IPS DF 6.9 (cell line): Measurements from ENCODE around the gene CDH4.

Source experiments
- DNase-seq: peaks from one replicate; pipeline ENCODE4 v3.0.0-alpha.2; 2013; ENCODE audit warnings: low read depth, low spot score
- H3K27ac ChIP-seq: one replicate; pipeline ENCODE4 v1.5.1; 2013; ENCODE audit warnings: low read length, control low read depth
- H3K27me3 ChIP-seq: 2 replicates; pipeline ENCODE4 v1.6.1; 2013; ENCODE audit warnings: mild to moderate bottlenecking, low read length; ENCODE audit not compliant: control insufficient read depth, insufficient read depth
- H3K36me3 ChIP-seq: 2 replicates; pipeline ENCODE4 v1.6.1; 2013; ENCODE audit warnings: low read length; ENCODE audit not compliant: control insufficient read depth, insufficient read depth
- H3K4me1 ChIP-seq: 2 replicates; pipeline ENCODE4 v1.6.1; 2013; ENCODE audit warnings: low read length; ENCODE audit not compliant: control insufficient read depth, insufficient read depth
- H3K4me3 ChIP-seq: 2 replicates; pipeline ENCODE4 v1.5.1; 2013; ENCODE audit warnings: mild to moderate bottlenecking, low read length
- H3K9me3 ChIP-seq: 2 replicates; pipeline ENCODE4 v1.6.1; 2013; ENCODE audit warnings: low read length, inconsistent platforms; ENCODE audit not compliant: control insufficient read depth, insufficient read depth
- WGBS: extraction: QIAGEN DNeasy Blood & Tissue Kit; methylation state at CpG from one replicate; pipeline ENCODE4 v1.1.7; 2013; ENCODE audit warnings: mixed read lengths, missing lambda C conversion rate; ENCODE audit not compliant: insufficient read length, insufficient coverage; 5-methylcytosine and 5-hydroxymethylcytosine counted together

Gene CDH4

GRCh38 chr20:61619751-61620150, 367.7 kb downstream of the CDH4 start:
- Histone ChIP-seq H3K27me3 (0 out of 2 replicates have a peak, but pooled peaks cover 3% of the 10 kb centered on the region), H3K4me3 (no peak overlapping the region), H3K27ac (no peak overlapping the region), H3K36me3 (no peaks in the 10 kb centered on the region; the same call in 1 of the 2 replicates), H3K9me3 (no peaks in the 10 kb centered on the region), H3K4me1 (no peaks in the 10 kb centered on the region)
- no peak for DNase-seq
- WGBS, result no CpG with 5 or more reads among the region's 10 CpGs

GRCh38 chr20:61620174-61620573, 368.1 kb downstream of the CDH4 start:
- H3K9me3 ChIP-seq, result no peaks in the 10 kb centered on the region
- no peaks in the 10 kb centered on the region for H3K4me1 ChIP-seq
- H3K4me3 ChIP-seq, result no peak overlapping the region
- no peaks in the 10 kb centered on the region; the same call in 1 of the 2 replicates for H3K36me3 ChIP-seq
- no peak for DNase-seq
- no CpG with 5 or more reads among the region's 1 CpG for WGBS
- 0 out of 2 replicates have a peak, but pooled peaks cover 3% of the 10 kb centered on the region for H3K27me3 ChIP-seq
- H3K27ac ChIP-seq, result no peak overlapping the region

GRCh38 chr20:61621035-61621730, 369.1 kb downstream of the CDH4 start:
- 0 out of 2 replicates have a peak, but pooled peaks cover 3% of the 10 kb centered on the region for H3K27me3 ChIP-seq
- H3K27ac ChIP-seq, result no peak overlapping the region
- H3K4me1 ChIP-seq, result no peaks in the 10 kb centered on the region
- H3K36me3 ChIP-seq, result no peaks in the 10 kb centered on the region; the same call in 1 of the 2 replicates
- no peak overlapping the region for H3K4me3 ChIP-seq
- no peaks in the 10 kb centered on the region for H3K9me3 ChIP-seq
- DNase-seq, result no peak
- no CpG with 5 or more reads among the region's 19 CpGs for WGBS

GRCh38 chr20:61621852-61622251, 369.8 kb downstream of the CDH4 start:
- H3K4me3 ChIP-seq, result no peak overlapping the region
- H3K9me3 ChIP-seq, result no peaks in the 10 kb centered on the region
- no CpG with 5 or more reads among the region's 10 CpGs for WGBS
- no peaks in the 10 kb centered on the region for H3K4me1 ChIP-seq
- H3K27me3 ChIP-seq, result 0 out of 2 replicates have a peak, but pooled peaks cover 3% of the 10 kb centered on the region
- H3K36me3 ChIP-seq, result no peaks in the 10 kb centered on the region; the same call in 1 of the 2 replicates
- no peak overlapping the region for H3K27ac ChIP-seq
- DNase-seq, result no peak

GRCh38 chr20:61623451-61623850, 371.4 kb downstream of the CDH4 start:
- no peaks in the 10 kb centered on the region; the same call in 1 of the 2 replicates for H3K4me1 ChIP-seq
- no CpG with 5 or more reads among the region's 11 CpGs for WGBS
- H3K9me3 ChIP-seq, result no peaks in the 10 kb centered on the region
- no peaks in the 10 kb centered on the region for H3K36me3 ChIP-seq
- no peak overlapping the region for H3K4me3 ChIP-seq
- 0 out of 2 replicates have a peak, but pooled peaks cover 3% of the 10 kb centered on the region for H3K27me3 ChIP-seq
- no peak overlapping the region for H3K27ac ChIP-seq
- no peak for DNase-seq

- WGBS, result no CpG with 5 or more reads among the region's 8 CpGs
- Histone ChIP-seq H3K4me3 (no peak overlapping the region), H3K9me3 (no peaks in the 10 kb centered on the region), H3K36me3 (no peaks in the 10 kb centered on the region), H3K4me1 (no peaks in the 10 kb centered on the region; the same call in 1 of the 2 replicates), H3K27ac (no peak overlapping the region), H3K27me3 (0 out of 2 replicates have a peak, but pooled peaks cover 3% of the 10 kb centered on the region)
- no peak for DNase-seq
Measured at GRCh38 chr20:61625246-61625645, 373.2 kb downstream of the CDH4 start.

- no peaks in the 10 kb centered on the region for H3K27me3 ChIP-seq
- no CpG with 5 or more reads among the region's 12 CpGs for WGBS
- no peaks in the 10 kb centered on the region for H3K9me3 ChIP-seq
- no peak for DNase-seq
- no peaks in the 10 kb centered on the region for H3K36me3 ChIP-seq
- H3K27ac ChIP-seq, result no peak overlapping the region
- no peak overlapping the region for H3K4me3 ChIP-seq
- no peaks in the 10 kb centered on the region; the same call in 1 of the 2 replicates for H3K4me1 ChIP-seq
Measured at GRCh38 chr20:61626412-61626811, 374.4 kb downstream of the CDH4 start.

- H3K27me3 ChIP-seq, result no peaks in the 10 kb centered on the region
- WGBS, result no CpG with 5 or more reads among the region's 27 CpGs
- no peaks in the 10 kb centered on the region for H3K36me3 ChIP-seq
- H3K4me1 ChIP-seq, result no peaks in the 10 kb centered on the region; the same call in 1 of the 2 replicates
- H3K27ac ChIP-seq, result no peak overlapping the region
- no peaks in the 10 kb centered on the region for H3K9me3 ChIP-seq
- no peak overlapping the region; the same call in 1 of the 2 replicates for H3K4me3 ChIP-seq
- no peak for DNase-seq
Measured at GRCh38 chr20:61627791-61628415, 375.8 kb downstream of the CDH4 start.

GRCh38 chr20:61628480-61628879, 376.4 kb downstream of the CDH4 start:
- Histone ChIP-seq H3K4me1 (no peaks in the 10 kb centered on the region; the same call in 1 of the 2 replicates), H3K4me3 (no peak overlapping the region), H3K9me3 (no peaks in the 10 kb centered on the region), H3K36me3 (no peaks in the 10 kb centered on the region), H3K27me3 (no peaks in the 10 kb centered on the region), H3K27ac (no peak overlapping the region)
- no peak for DNase-seq
- WGBS, result no CpG with 5 or more reads among the region's 10 CpGs

- Histone ChIP-seq H3K4me3 (no peak overlapping the region), H3K36me3 (no peaks in the 10 kb centered on the region), H3K27me3 (no peaks in the 10 kb centered on the region), H3K27ac (no peak overlapping the region), H3K4me1 (no peaks in the 10 kb centered on the region; the same call in 1 of the 2 replicates), H3K9me3 (no peaks in the 10 kb centered on the region)
- WGBS, result no CpG with 5 or more reads among the region's 17 CpGs
- no peak for DNase-seq
Measured at GRCh38 chr20:61628901-61629601, 377.0 kb downstream of the CDH4 start.
